ENCODE data around the gene RPS19.

RPS19 gene

GRCh38 chr19:41862445-41862986 is 2.5 kb downstream of the RPS19 start:
- no peak for DNase-seq (ENCODE audit: low read depth)
- peak overlapping the region; percentile 84 for H3K4me3 ChIP-seq (ENCODE audit: control insufficient read depth, low read depth, low read length)
- TF ChIP-seq, protein P1, sequence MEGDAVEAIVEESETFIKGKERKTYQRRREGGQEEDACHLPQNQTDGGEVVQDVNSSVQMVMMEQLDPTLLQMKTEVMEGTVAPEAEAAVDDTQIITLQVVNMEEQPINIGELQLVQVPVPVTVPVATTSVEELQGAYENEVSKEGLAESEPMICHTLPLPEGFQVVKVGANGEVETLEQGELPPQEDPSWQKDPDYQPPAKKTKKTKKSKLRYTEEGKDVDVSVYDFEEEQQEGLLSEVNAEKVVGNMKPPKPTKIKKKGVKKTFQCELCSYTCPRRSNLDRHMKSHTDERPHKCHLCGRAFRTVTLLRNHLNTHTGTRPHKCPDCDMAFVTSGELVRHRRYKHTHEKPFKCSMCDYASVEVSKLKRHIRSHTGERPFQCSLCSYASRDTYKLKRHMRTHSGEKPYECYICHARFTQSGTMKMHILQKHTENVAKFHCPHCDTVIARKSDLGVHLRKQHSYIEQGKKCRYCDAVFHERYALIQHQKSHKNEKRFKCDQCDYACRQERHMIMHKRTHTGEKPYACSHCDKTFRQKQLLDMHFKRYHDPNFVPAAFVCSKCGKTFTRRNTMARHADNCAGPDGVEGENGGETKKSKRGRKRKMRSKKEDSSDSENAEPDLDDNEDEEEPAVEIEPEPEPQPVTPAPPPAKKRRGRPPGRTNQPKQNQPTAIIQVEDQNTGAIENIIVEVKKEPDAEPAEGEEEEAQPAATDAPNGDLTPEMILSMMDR (conservative IDR thresholded peaks at IDR 0.05; ENCODE audit: control insufficient read depth, insufficient read depth, low read depth, low read length): no peak

DNA sequence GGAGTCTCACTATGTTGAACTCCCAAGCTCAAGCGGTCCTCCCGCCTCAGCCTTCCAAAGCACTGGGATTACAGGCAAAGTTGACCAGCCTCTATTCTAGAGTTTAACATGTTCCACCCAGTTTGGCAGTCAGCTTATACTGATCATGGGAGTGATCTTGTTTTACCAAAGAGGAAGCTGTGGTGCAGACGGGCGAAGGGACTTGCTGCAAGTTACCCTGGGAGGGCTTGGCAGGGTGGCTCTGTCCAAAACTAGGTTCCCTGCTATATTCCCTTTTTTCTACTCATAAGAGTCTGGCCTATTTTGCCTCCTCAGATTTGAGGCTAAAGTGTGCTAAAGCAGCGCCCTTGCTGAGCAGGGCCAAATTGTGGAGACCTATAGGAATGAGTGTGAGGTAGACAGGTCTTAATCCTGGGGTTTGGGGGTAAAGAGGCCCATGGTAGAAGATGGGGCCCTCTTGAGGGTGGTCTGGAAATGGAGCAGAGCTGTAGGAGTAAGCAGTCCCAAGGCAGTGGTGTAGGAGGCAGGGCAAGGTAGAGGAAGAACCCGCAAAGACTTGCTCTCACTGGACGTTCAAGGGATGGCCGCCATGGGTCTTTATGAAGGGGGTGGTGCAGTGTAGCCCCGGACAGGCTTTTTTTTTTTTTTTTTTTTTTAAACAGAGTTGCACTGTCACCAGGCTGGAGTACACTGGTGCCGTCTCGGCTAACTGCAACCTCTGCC is 3.3 kb downstream of the RPS19 start:
- H3K4me3 ChIP-seq (ENCODE audit: control insufficient read depth, low read depth, low read length): no peak overlapping the region
- no peak for DNase-seq (ENCODE audit: low read depth)

DNA sequence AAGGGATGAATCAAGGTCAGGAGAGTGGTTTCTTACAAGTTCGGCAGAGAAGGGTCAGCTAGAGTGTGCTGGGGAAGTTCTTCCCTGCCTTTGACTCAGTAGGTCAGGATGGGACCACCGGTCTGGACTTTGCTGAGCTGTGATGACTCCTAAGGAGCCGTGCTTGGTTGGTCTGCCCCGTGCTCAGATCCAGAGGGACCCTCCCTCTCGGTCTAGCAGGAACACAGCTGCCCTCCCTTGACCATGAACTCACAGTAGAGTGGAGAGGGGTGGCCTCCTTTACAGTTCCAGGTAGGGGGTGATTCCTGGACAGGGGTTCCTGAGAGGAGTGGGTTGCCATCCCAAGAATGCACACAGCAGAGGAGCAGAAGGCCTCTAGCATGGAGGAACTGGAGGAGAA is 4.3 kb downstream of the RPS19 start:
- TF ChIP-seq, protein P1 (conservative IDR thresholded peaks at IDR 0.05; ENCODE audit: control insufficient read depth, insufficient read depth, low read depth, low read length): no peak
- no peak overlapping the region for H3K4me3 ChIP-seq (ENCODE audit: control insufficient read depth, low read depth, low read length)
- DNase-seq (ENCODE audit: low read depth): no peak

More for the DNA sequence above, 3.3 kb downstream of the RPS19 start:
- TF ChIP-seq, protein P1 (conservative IDR thresholded peaks at IDR 0.05; ENCODE audit: control insufficient read depth, insufficient read depth, low read depth, low read length): no peak

DNA sequence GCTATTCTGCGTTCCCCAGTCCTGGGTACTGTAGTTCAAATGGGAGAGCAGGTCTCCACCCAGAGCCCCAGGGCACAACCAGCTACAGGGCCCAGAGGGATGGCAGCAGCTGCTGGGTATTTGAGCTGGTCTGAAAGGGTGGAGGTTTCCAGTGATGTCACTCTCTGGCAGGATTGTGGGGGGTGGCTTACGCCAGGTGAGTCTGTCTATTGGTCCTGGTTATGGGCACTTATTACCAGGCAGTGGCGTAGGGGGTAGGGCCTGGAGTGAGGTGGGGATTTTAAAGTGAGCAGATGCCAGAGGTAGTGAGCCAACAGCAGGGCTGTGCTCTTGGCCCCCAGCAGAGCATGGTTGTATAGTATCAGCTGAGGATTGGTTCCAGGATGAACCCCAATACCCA is 6.2 kb downstream of the RPS19 start:
- no peak overlapping the region for H3K4me3 ChIP-seq (ENCODE audit: control insufficient read depth, low read depth, low read length)
- TF ChIP-seq, protein P1 (conservative IDR thresholded peaks at IDR 0.05; ENCODE audit: control insufficient read depth, insufficient read depth, low read depth, low read length): no peak
- DNase-seq (ENCODE audit: low read depth): no peak

DNA sequence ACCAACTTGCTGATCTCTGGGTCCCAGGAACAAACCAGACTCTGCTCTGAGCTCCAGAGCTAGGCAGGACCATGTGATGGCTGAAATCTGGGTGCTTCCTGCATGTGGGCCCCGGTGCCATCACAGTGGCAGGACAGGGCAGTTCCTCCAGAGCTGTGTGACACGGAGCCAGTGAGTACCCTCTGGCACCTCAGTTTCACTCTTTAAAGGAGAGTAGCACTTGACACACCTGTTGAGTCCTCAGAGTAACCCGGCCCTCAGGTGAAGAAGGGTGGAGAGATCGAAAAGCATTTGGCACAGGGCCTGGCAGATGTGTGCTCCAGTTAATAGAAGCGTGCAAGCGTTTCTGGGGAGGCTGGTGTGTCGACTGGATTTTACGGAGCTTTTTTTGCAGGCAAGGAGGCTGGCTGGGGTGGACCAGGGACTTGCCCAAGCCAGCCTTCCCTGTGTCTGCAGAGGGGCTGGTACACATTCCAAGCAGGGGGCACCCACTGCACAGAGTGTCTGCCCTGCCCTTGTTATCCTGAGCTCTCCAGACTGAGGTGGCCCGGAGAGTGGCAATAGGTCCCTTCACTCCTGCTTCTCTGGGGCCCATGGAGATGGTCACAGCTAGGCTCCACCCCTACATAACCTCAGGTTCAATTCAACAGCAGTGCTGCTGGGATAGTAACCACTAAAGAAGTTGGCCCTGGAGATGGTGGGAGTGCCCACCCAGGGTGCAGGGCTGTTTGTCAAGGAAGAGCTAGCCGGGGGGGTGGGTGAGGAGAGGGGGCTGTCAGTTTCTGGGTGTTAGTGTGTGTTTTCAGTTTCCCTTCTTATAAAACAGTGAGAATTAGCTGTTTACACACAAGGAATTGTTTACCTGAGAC is 8.3 kb downstream of the RPS19 start:
- TF ChIP-seq, protein P1 (conservative IDR thresholded peaks at IDR 0.05; ENCODE audit: control insufficient read depth, insufficient read depth, low read depth, low read length): no peak
- DNase-seq (ENCODE audit: low read depth): no peak
- no peak overlapping the region for H3K4me3 ChIP-seq (ENCODE audit: control insufficient read depth, low read depth, low read length)

DNA sequence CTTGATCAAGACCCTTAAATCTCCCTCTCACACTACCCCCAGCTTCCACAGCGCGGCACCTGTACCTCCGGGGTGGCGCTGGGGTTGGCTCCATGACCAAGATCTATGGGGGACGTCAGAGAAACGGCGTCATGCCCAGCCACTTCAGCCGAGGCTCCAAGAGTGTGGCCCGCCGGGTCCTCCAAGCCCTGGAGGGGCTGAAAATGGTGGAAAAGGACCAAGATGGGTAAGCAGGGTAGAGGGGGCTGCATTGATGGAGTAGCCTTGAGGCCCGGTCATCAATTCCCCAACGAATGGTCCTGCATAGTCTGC is 8.9 kb downstream of the RPS19 start:
- H3K4me3 ChIP-seq (ENCODE audit: control insufficient read depth, low read depth, low read length): no peak overlapping the region
- DNase-seq (ENCODE audit: low read depth): no peak
- TF ChIP-seq, protein P1 (conservative IDR thresholded peaks at IDR 0.05; ENCODE audit: control insufficient read depth, insufficient read depth, low read depth, low read length): no peak
